Upper lobe of right lung (tissue), 1 donor: Measurements from ENCODE around the gene SAMMSON. TPM values are rescaled to one million over a fixed set of nuclear protein-coding genes. Genes with fewer than 3 reads are reported as not detected.

Source experiments
- ATAC-seq: fragments of 200-7000 bp; cut with Tn5 transposase; one replicate; pipeline ENCODE4 v1.9.1; 2020; ENCODE audit warnings: mild to moderate bottlenecking, moderate library complexity
- DNase-seq: peaks from one replicate; pipeline ENCODE4 v3.0.0-alpha.2; 2020
- H3K27ac ChIP-seq: fragments of 200-600 bp; one replicate; pipeline ENCODE4 v1.8.0; 2022
- H3K27me3 ChIP-seq: fragments of 200-600 bp; one replicate; pipeline ENCODE4 v1.8.0; 2022; ENCODE audit warnings: mild to moderate bottlenecking
- H3K36me3 ChIP-seq: fragments of 200-600 bp; one replicate; pipeline ENCODE4 v1.8.0; 2022
- H3K4me1 ChIP-seq: fragments of 200-600 bp; one replicate; pipeline ENCODE4 v1.8.0; 2022
- H3K4me3 ChIP-seq: fragments of 200-600 bp; one replicate; pipeline ENCODE4 v1.8.0; 2022; ENCODE audit warnings: mild to moderate bottlenecking
- H3K9me3 ChIP-seq: fragments of 200-600 bp; one replicate; pipeline ENCODE4 v1.8.0; 2022
- CTCF ChIP-seq: fragments of 200-600 bp; IDR thresholded peaks from one replicate; pipeline ENCODE4 v1.8.0; 2022; ENCODE audit warnings: antibody characterized with exemption
- intact Hi-C: fragments of 100-400 bp; cut with DNase I; formaldehyde crosslinking; loops from one replicate; pipeline ENCODE4 v1.11.0; 2022
- total RNA-seq: library from RNA; stranded (reverse); fragmentation: NEBNext Ultra II Directional; extraction: Animal tissue kit (Norgen Biotek cat#: 25700); gene quantifications from one replicate; pipeline ENCODE4 v1.2.1, GENCODE V29; 2021
- donor health status: DM: no; HTN: yes; CAD: no; lungs with severe emphysema.

The SAMMSON gene
- total RNA-seq, 1 donor from 2014 or later = not detected

- Histone ChIP-seq H3K36me3 (no peaks in the 10 kb centered on the region), H3K27me3 (no peaks in the 10 kb centered on the region), H3K9me3 (no peaks in the 10 kb centered on the region), H3K27ac (no peak overlapping the region), H3K4me1 (no peaks in the 10 kb centered on the region), H3K4me3 (no peak overlapping the region)
- no peak for ATAC-seq
- TF ChIP-seq CTCF = no peak
- intact Hi-C loops = no loop called here
- DNase-seq = no peak
Measured at GRCh38 chr3:70042641-70043040, 43.1 kb downstream of the SAMMSON start.

- Histone ChIP-seq H3K27ac (no peak overlapping the region), H3K9me3 (no peaks in the 10 kb centered on the region), H3K36me3 (no peaks in the 10 kb centered on the region), H3K4me3 (no peak overlapping the region), H3K27me3 (peaks cover 3% of the 10 kb centered on the region), H3K4me1 (no peaks in the 10 kb centered on the region)
- no peak for ATAC-seq
- TF ChIP-seq CTCF = no peak
- intact Hi-C loops = no loop called here
- DNase-seq = no peak
Measured at GRCh38 chr3:70049761-70050160, 50.2 kb downstream of the SAMMSON start.

- no peaks in the 10 kb centered on the region for H3K4me1 ChIP-seq
- no peak for TF ChIP-seq CTCF
- H3K36me3 ChIP-seq = no peaks in the 10 kb centered on the region
- no peak overlapping the region for H3K4me3 ChIP-seq
- no peak for DNase-seq
- H3K27me3 ChIP-seq = peaks cover 3% of the 10 kb centered on the region
- intact Hi-C loops = no loop called here
- peak; percentile 80 for ATAC-seq
- H3K27ac ChIP-seq = no peak overlapping the region
- no peaks in the 10 kb centered on the region for H3K9me3 ChIP-seq
Measured at GRCh38 chr3:70053293-70053692, 53.8 kb downstream of the SAMMSON start.

- Histone ChIP-seq H3K36me3 (no peaks in the 10 kb centered on the region), H3K4me3 (no peak overlapping the region), H3K27ac (no peak overlapping the region), H3K27me3 (peaks cover 3% of the 10 kb centered on the region), H3K9me3 (no peaks in the 10 kb centered on the region), H3K4me1 (no peaks in the 10 kb centered on the region)
- DNase-seq (no peak), ATAC-seq (no peak)
- intact Hi-C loops = no loop called here
- TF ChIP-seq CTCF = no peak
Measured at GRCh38 chr3:70056081-70056480, 56.5 kb downstream of the SAMMSON start.

- Histone ChIP-seq H3K4me3 (no peak overlapping the region), H3K4me1 (no peaks in the 10 kb centered on the region), H3K27ac (no peak overlapping the region), H3K9me3 (no peaks in the 10 kb centered on the region), H3K27me3 (peaks cover 2% of the 10 kb centered on the region), H3K36me3 (no peaks in the 10 kb centered on the region)
- DNase-seq (no peak), ATAC-seq (no peak)
- no peak for TF ChIP-seq CTCF
- intact Hi-C loops = no loop called here
Measured at GRCh38 chr3:70057426-70057825, 57.9 kb downstream of the SAMMSON start.

GRCh38 chr3:70061096-70061495, 61.6 kb downstream of the SAMMSON start:
- Histone ChIP-seq H3K4me1 (no peaks in the 10 kb centered on the region), H3K9me3 (no peaks in the 10 kb centered on the region), H3K4me3 (no peak overlapping the region), H3K27me3 (peaks cover 6% of the 10 kb centered on the region), H3K36me3 (no peaks in the 10 kb centered on the region), H3K27ac (no peak overlapping the region)
- no peak for DNase-seq
- TF ChIP-seq CTCF = no peak
- intact Hi-C loops = no loop called here
- ATAC-seq = no peak
